ENCODE results near the gene PCDHAC1. TPM values are rescaled to one million over a fixed set of nuclear protein-coding genes. Genes with fewer than 3 reads are reported as not detected.
A peak's percentile ranks its signal among the peaks of the same experiment; 100 is the strongest.

The PCDHAC1 gene
- total RNA-seq, 1 donor from 2014 or later = 7.5 TPM

DNA sequence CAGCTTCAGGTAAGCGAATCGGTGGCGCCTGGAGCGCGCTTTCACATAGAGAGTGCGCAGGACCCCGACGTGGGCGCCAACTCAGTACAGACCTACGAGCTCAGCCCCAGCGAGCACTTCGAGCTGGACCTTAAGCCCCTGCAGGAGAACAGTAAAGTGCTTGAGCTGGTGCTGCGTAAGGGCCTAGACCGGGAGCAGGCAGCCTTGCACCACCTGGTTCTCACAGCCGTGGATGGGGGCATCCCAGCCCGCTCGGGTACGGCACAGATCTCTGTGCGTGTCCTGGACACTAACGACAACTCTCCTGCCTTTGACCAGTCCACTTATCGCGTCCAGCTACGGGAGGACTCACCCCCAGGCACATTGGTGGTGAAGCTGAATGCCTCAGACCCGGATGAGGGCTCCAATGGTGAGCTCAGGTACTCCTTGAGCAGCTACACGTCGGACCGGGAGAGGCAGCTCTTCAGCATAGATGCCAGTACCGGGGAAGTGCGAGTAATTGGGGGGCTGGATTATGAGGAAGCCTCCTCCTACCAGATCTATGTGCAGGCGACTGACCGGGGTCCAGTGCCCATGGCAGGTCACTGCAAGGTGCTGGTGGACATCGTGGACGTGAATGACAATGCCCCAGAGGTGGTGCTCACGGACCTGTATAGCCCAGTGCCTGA, 41.3 kb downstream of the PCDHAC1 start:
- Mint-ChIP-seq H3K9me3 (ENCODE audit: unreplicated experiment) (no peaks in the 10 kb centered on the region), H3K27me3 (ENCODE audit: unreplicated experiment) (peaks cover 8% of the 10 kb centered on the region), H3K4me3 (ENCODE audit: unreplicated experiment) (peak overlapping the region; percentile 74), H3K27ac (ENCODE audit: unreplicated experiment) (peak overlapping the region; percentile 36), H3K4me1 (ENCODE audit: unreplicated experiment) (peaks cover 24% of the 10 kb centered on the region), H3K36me3 (ENCODE audit: low read depth, unreplicated experiment) (peaks cover 6% of the 10 kb centered on the region)
- DNase-seq (ENCODE audit: low spot score) = no peak
- TF ChIP-seq, protein P1, sequence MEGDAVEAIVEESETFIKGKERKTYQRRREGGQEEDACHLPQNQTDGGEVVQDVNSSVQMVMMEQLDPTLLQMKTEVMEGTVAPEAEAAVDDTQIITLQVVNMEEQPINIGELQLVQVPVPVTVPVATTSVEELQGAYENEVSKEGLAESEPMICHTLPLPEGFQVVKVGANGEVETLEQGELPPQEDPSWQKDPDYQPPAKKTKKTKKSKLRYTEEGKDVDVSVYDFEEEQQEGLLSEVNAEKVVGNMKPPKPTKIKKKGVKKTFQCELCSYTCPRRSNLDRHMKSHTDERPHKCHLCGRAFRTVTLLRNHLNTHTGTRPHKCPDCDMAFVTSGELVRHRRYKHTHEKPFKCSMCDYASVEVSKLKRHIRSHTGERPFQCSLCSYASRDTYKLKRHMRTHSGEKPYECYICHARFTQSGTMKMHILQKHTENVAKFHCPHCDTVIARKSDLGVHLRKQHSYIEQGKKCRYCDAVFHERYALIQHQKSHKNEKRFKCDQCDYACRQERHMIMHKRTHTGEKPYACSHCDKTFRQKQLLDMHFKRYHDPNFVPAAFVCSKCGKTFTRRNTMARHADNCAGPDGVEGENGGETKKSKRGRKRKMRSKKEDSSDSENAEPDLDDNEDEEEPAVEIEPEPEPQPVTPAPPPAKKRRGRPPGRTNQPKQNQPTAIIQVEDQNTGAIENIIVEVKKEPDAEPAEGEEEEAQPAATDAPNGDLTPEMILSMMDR (IDR thresholded peaks at IDR 0.05; ENCODE audit: unreplicated experiment) = no peak

DNA sequence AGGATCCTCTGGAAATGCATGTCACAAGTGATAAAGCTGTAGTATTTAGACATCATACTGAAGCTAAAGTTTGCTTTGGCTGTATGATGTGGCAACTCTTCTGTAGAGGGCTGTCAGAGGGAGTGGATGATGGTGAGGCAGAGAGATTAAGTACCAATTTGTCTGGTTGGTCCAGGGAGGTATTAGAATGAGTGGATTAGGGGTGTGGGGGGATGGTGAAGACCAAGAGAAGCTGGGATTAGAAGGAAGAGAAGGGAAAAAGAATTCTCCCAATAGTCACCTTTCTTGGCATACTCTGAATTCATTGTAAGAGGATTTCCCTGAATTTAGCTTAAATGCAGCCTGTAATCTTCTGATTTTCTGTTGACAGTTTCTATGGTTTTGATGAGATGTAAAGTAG, 43.8 kb downstream of the PCDHAC1 start:
- DNase-seq (ENCODE audit: low spot score) = no peak
- H3K36me3 Mint-ChIP-seq (ENCODE audit: low read depth, unreplicated experiment) = peaks cover 6% of the 10 kb centered on the region
- H3K4me1 Mint-ChIP-seq (ENCODE audit: unreplicated experiment) = peaks cover 18% of the 10 kb centered on the region
- H3K27me3 Mint-ChIP-seq (ENCODE audit: unreplicated experiment) = peaks cover 8% of the 10 kb centered on the region
- H3K9me3 Mint-ChIP-seq (ENCODE audit: unreplicated experiment) = no peaks in the 10 kb centered on the region
- H3K27ac Mint-ChIP-seq (ENCODE audit: unreplicated experiment) = no peak overlapping the region
- TF ChIP-seq, protein P1 (IDR thresholded peaks at IDR 0.05; ENCODE audit: unreplicated experiment) = no peak
- no peak overlapping the region for H3K4me3 Mint-ChIP-seq (ENCODE audit: unreplicated experiment)

DNA sequence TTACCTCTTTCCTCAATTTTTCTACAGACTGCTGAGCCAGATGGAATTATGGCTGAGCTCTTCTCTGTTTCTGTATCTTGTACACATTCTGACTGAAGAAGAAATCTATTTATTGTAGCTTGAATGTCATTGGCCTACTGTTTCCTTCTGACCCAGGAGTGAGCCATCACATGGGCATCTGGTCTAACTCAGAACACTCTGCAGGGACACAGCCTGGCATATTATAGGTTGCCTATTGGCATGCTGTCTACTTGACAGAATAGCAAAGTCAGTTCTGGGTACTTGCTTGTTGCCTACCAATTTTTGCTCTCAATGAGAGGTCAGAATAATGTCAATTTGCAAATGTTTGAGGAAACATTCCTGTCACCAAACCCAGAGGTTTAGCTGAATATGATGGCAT, 47.5 kb downstream of the PCDHAC1 start:
- Mint-ChIP-seq H3K27ac (ENCODE audit: unreplicated experiment) (no peak overlapping the region), H3K4me3 (ENCODE audit: unreplicated experiment) (no peak overlapping the region), H3K36me3 (ENCODE audit: low read depth, unreplicated experiment) (no peaks in the 10 kb centered on the region), H3K4me1 (ENCODE audit: unreplicated experiment) (peaks cover 2% of the 10 kb centered on the region), H3K9me3 (ENCODE audit: unreplicated experiment) (no peaks in the 10 kb centered on the region), H3K27me3 (ENCODE audit: unreplicated experiment) (peaks cover 1% of the 10 kb centered on the region)
- no peak for DNase-seq (ENCODE audit: low spot score)
- TF ChIP-seq, protein P1 (IDR thresholded peaks at IDR 0.05; ENCODE audit: unreplicated experiment) = no peak

DNA sequence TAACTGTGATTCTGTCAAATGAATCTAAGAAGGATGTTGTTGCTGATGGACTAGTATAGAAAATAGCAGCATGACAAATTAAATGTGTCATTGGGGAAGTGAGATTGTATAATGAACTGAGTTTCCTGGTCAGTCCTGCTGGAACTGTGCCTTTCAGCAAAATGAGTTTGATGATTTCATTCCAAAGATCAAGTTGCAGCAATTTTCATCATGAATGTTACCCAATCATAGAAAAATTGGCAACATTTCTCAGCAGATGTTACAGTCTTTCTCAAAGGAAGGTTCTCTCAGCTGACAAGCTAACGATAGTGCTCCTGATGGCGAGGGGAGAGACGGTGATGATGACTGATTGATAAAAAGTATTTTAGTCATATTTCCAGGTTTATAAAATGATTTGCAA, 50.9 kb downstream of the PCDHAC1 start:
- peaks cover 2% of the 10 kb centered on the region for H3K4me1 Mint-ChIP-seq (ENCODE audit: unreplicated experiment)
- DNase-seq (ENCODE audit: low spot score) = no peak
- no peaks in the 10 kb centered on the region for H3K9me3 Mint-ChIP-seq (ENCODE audit: unreplicated experiment)
- TF ChIP-seq, protein P1 (IDR thresholded peaks at IDR 0.05; ENCODE audit: unreplicated experiment) = no peak
- peaks cover 1% of the 10 kb centered on the region for H3K27me3 Mint-ChIP-seq (ENCODE audit: unreplicated experiment)
- no peaks in the 10 kb centered on the region for H3K36me3 Mint-ChIP-seq (ENCODE audit: low read depth, unreplicated experiment)
- no peak overlapping the region for H3K27ac Mint-ChIP-seq (ENCODE audit: unreplicated experiment)
- H3K4me3 Mint-ChIP-seq (ENCODE audit: unreplicated experiment) = no peak overlapping the region

DNA sequence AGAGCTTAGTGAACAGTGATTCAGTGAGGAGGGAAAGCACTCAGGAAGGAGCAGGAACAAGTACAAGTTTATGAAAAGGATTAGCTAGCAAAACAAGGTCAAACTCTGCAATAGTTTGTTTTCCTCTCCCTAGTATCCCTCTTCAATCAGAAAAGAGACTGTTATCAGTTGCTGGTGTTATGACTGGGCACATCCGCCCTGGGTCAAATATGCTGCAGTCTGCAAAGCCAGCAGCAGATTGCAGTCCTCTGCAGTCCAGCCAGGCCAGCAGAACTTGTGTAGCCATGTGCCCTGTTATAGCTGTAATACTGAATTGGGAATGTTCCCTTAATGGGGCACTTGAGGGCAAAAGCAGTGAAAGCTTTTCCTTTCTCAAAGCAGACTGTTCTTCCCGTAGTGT, 52.2 kb downstream of the PCDHAC1 start:
- TF ChIP-seq, protein P1 (IDR thresholded peaks at IDR 0.05; ENCODE audit: unreplicated experiment) = no peak
- H3K36me3 Mint-ChIP-seq (ENCODE audit: low read depth, unreplicated experiment) = no peaks in the 10 kb centered on the region

More for the DNA sequence above, 52.2 kb downstream of the PCDHAC1 start:
- no peak overlapping the region for H3K27ac Mint-ChIP-seq (ENCODE audit: unreplicated experiment)
- no peak overlapping the region for H3K4me3 Mint-ChIP-seq (ENCODE audit: unreplicated experiment)
- peaks cover 2% of the 10 kb centered on the region for H3K4me1 Mint-ChIP-seq (ENCODE audit: unreplicated experiment)
- no peak for DNase-seq (ENCODE audit: low spot score)
- no peaks in the 10 kb centered on the region for H3K9me3 Mint-ChIP-seq (ENCODE audit: unreplicated experiment)
- peaks cover 1% of the 10 kb centered on the region for H3K27me3 Mint-ChIP-seq (ENCODE audit: unreplicated experiment)
